ENCODE measurements around the gene FAM81A.

- TF ChIP-seq CTCF (IDR thresholded peaks at IDR 0.05): no peak
- TF ChIP-seq POLR2A (IDR thresholded peaks at IDR 0.05): no peak
These were observed 116.1 kb downstream of the FAM81A start for GRCh38 chr15:59553879-59554735.

Measured in thyroid gland (tissue), 4 donors.